HG03060 (cell line): ENCODE measurements around the gene PBRM1.
A peak's percentile ranks its signal among the peaks of the same experiment; 100 is the strongest.

ENCODE experiments used
- ATAC-seq: cut with Tn5 transposase; IDR thresholded peaks from one replicate; pipeline ENCODE4 v1.9.1; 2021; ENCODE audit warnings: low read depth, moderate number of reproducible peaks; ENCODE audit not compliant: unreplicated experiment

The PBRM1 gene

DNA sequence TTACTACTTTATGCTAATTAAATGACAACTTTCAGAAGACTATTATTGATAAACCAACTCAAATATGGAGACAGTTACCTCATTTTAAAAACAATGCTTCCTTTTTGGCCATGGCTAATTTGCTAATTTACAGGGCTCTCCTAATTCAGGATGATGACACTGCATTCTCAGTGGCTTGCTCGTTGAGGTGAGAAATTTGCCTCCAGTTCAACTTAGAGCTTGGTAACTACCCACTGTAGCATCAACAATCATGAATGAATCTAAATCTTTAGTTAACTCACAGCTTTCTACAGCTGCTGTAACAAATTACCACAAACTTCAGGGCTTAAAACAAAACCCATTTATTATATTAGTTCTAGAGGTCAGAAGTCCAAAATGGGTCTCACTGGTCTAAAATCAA lies 14.0 kb downstream of the PBRM1 start:
- ATAC-seq: no peak

DNA sequence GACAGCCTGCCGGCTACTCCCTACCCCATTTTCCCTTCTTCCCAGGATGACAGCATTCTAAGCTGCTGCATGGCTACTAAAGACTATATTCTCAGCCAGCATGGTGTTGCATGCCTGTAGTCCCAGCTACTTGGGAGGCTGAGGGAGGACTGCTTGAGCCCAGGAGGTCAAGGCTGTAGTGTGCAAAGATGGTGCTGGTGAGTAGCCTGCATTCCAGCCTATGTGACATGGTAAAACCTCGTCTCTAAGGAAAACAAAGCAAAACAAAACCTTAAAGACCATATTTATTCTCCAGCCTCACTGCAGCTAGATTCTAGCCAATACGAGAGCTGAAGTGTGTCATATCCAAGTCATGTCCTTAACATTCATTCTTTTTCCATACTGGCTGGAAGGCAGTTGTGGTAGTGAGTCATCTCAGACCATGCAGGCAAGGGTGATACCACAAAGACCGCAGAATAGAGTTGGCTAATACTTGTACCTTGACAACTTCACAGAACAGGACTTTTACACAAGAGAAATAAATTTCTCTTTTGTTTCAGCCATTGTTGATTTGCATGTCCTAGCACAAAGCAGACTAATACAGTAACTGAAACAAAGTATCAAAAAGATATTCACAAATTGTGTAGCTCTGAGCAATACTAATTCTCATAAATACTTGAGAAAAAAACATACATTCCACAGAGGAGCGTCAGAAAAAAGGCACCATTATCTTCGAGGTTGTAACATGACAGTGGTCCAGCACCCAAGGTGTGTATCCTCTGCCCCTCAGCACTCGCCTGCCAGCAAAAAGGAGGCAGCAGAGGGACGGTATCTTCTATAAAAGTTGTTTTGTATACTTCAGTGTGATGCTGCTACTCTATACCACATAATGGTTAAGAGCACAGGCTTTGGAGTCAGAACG lies 14.8 kb downstream of the PBRM1 start:
- peak; percentile 75 for ATAC-seq

DNA sequence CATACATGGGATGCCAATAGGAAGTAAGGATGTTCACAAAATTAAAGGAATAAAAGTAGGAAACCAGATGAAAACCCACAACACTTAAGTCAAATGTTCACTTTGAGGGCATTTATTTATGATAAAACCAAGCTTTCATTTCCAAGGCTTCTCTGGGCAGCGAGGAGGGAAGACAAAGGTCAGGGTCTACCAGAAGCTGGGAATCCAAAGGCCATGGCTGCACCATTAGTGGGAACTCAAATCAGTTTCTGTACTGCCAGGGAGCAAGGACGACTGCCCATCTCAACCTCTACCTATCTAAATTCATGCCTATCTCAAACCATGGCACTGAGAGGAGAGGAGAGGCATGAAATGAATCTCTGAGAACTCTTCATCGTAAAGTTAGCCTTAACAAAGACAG lies 22.6 kb downstream of the PBRM1 start:
- ATAC-seq: no peak

DNA sequence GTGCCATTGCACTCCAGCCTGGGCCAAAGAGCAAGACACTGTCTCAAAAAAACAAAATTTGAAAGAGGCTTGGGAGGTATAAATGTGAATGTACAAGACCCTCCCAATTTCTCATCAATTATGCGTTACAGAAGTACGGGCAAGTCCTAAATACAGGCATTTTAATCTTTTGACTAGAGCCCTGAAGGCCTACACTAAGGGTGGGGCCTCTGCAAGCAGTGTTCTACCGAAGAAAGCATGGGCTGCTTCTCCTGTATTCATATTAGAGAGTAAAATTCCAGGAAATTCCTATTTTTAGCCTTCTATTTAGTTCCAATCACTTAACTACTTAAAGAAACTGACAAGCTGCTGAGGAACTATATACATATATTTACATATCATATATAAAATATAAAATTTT lies 25.7 kb downstream of the PBRM1 start:
- ATAC-seq: no peak

DNA sequence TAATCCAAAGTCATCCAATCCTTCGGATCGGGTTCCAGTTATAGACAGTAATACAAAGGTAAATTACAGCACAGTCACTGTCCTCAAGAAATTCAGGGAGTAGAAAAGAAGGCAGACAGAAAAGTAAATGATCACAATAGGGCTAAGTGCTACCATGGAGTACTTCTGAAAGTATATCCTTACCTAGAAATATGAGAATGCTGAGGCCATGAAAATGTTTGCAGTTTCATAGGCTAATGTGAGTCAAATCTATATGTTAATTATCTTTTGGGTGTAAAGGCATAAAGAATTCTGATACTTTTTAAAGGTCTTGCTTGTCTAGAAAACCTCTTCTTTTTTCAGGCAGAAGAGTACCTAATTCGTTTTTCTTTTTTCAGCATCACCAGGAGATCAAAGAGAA lies 29.8 kb downstream of the PBRM1 start:
- no peak for ATAC-seq

DNA sequence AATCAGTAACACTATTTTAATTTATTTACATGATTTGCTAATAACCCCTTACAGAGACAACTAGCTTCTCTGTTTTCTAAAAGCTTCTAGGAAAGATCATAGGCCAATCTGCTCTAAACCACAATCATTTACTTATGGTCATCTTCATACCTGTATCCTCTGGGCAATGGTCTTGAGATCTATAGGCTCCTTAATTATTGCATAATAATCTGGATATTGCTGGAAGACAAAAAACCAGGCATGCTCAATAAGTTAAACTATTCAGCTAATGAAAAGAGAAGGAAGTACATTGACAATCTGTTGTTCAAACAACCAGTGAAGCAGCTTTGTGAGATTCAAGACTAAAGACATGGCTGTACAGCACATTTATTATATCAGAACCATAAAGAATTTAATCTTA lies 34.1 kb downstream of the PBRM1 start:
- no peak for ATAC-seq

DNA sequence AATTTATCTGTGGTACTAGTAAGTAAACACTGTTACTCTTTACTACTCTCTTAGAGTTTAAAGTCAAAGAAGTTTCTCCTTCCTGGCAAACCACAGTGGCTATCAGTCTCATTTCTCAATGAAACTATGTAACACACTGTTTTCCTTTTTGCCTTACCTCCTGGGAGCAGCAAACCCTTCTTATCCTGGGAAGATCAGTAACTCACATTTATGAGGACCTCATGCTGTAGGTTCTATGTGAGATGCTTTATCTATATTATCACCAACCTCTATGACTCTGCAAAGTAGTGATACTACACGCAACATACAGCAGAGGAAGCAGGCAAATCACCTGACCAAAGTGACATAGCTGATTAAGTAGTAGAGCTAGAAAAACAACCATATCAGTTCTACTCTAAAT lies 35.3 kb downstream of the PBRM1 start:
- no peak for ATAC-seq

DNA sequence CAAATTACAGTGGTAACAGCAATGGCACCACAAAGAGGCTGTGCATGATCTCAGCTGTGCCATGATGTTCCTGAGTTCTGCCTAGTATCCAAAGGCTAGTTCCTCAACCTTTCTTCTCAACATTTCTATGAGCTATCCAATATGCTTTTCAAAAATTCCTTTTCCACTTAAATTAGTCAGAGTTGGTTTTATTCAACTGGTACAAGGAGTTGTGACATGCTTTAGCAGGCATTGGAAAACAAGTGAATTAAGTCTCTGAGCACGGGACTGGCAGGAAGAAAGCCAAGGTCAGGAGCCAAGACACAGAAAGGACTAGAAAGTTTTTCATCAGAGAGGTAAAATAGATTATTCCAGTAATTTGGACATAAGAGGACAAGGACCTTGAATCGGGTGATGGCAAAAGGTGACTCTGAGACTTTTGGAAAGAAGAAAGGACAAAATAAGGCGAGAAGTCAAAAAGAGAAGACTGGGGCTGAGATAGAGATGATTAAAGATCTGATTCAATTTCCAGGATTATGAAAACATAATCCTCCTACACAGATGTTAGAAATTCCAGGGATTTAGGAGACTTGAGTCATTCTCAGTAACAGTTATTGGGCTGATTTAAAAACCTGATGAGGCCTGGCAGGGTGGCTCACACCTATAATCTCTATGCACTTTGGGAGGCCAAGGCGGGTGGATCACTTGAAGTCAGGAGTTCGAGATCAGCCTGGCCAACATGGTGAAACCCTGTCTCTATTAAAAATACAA lies 36.1 kb downstream of the PBRM1 start:
- no peak for ATAC-seq

DNA sequence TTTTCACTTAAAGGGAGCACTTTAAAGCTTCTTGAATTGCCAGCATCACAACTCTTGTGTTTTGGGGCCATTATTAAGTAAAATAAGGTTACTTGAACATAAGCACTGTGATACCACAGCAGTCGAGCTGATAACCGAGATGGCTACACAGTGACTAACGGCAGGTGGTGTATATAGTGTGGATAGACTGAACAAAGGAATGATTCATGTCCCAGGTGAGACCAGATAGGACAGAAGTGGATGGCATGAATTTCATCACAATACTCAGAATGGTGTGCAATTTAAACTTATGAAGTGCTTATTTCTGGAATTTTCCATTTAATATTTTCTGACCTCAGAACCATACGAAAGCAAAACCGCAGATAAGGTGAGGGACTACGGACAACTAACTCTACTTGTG lies 40.2 kb downstream of the PBRM1 start:
- no peak for ATAC-seq

DNA sequence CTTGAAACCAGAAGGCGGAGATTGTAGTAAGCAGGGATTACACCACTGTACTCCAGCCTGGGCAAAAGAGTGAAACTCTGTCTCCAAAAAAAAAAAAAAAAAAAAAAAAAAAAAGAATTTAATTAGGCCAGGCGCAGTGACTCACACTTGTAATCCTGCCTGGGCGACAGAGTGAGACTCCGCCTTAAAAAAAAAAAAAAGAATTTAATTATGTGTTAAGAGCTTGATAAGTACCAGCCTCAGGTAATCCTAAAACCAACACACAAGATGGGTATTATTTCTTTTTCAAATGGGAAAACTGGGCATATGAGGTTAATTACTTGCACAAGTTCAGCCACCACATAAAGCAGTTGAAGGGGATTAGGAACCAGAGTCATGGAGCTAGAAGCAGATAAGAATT lies 49.0 kb downstream of the PBRM1 start:
- ATAC-seq: no peak

DNA sequence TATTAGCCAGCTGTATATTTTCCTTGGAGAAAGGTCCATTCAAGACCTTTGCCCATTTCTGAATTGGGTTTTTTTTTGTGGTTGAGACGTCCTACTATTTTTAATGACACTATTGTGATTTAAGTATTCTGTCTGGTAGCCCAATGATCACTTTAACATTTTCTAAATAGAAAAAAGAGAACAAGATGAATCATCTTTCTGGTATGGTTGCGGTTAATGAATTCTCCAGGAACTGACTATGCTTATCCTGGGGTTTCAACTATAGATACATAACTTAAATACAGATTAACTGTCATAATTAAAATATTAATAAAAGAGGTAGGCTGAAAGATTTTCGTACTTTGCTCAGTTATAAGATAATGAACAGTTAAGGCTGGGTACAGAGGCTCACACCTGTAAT lies 51.9 kb downstream of the PBRM1 start:
- ATAC-seq: no peak

DNA sequence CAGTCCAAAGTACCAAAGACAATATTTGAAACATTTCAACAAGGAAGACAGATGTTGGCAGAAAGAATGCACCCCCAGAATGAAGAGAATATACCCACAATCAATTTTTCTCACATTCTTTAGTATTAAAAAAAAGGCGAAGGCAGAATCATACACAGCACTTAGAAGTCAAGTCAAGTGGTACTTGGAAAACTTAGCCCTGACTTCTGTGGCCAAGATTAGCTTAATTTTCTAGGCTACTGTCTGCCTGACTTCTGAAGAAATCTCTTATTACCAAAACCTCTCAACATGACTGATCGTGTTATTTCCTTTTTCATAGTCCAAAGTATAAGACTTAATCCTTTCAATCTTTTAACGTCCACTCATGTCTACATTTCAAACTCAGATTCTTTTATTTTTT lies 60.7 kb downstream of the PBRM1 start:
- no peak for ATAC-seq

DNA sequence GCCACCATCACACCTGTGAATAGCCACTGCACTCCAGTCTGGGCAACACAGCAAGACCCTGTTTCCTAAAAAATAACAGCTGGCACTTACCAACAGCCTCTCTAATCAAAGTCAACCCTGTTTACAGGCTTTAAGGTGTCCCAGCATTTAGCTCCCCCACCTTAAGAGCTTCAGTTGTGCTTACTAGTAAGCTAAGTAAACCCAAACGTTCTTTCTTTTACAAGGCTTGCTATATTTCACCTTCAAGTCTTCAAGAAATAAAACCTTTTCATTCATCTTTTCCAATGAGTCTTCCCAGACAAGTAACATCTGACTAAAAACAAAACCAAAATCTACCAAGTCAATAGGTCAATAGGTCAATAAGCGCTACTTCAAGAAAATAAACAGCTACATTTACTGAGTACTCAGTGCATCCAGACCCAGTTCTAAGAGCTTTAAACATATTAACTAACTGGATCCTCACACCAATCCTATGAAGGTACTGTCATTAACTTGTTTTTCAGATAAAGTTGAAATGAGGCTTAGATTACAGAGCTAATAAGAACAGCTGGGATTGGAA lies 62.4 kb downstream of the PBRM1 start:
- ATAC-seq: no peak

DNA sequence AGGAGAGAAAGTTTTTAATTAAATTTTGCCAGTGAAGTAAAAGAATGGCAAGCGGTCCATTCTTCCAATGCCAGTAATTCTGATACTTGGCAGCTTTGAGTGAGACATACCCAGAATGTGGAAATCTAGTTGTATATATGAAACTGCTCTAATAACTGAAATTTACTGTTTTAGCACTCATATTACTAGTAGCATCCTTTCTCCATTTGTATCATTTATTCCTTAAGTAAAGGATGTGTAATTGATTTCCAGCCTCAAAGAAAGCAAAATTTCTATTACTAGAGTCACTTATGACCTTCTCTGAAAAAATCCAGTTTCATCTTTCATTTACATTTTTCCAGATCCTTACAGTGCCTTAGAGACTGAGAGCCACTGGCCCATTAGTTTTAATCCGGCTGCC lies 65.1 kb downstream of the PBRM1 start:
- ATAC-seq: no peak

DNA sequence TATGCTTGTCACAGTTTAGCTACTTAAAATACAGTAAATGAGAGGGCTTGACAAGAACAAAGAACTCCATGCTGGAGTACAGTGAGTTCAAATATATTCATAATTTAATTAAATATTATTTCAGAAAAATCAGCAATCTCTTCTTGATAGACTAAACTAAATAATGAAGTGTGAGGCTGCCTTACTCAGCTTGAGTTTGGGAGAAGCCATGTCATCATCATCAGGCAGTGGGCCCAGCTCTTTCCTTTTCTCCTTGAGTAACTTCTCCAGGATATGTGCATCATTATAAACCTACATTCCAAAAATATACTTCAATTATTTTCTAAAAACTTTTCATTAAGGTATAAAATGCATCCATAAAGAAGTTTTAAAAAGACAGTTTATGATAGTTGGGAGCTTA lies 70.5 kb downstream of the PBRM1 start:
- ATAC-seq: no peak

DNA sequence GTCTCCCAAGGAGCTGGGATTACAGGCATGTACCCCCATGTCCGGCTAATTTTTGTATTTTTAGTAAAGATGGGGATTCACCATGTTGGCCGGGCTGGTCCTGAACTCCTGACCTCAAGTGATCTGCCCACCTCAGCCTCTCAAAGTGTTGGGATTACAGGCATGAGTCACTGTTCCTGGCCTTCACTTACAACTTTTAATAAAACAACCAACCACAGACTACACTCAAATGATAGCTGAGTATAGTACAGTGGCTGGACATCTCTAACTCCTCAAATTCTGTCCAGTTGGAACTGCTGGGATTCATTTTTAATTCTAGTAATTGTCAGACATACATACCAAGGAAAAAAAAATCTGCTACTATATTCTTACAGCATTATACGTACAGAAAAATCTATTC lies 71.0 kb downstream of the PBRM1 start:
- ATAC-seq: no peak

DNA sequence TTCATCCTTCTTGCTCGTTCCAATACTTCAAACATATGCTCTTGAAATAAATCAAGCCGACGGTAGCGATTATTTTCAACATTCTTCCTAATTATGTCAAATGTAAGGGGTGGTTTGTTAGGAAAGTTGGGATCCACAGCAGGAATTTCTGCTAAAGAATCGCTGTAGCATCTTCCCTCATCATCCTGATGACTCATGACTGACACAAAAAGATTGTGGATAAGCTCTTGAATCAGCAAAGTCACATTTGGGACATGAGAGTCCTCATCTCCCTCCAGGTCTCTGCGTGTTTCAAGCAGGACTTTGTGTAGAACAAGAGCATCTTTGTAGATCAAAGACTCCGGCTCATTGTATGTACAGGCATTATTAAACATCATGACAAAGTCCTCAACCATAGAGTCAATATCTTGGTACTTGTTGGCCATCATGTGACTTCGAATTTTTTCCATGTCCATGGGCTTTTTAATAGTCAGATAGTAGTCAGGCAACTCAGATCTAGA lies 76.3 kb downstream of the PBRM1 start:
- no peak for ATAC-seq

DNA sequence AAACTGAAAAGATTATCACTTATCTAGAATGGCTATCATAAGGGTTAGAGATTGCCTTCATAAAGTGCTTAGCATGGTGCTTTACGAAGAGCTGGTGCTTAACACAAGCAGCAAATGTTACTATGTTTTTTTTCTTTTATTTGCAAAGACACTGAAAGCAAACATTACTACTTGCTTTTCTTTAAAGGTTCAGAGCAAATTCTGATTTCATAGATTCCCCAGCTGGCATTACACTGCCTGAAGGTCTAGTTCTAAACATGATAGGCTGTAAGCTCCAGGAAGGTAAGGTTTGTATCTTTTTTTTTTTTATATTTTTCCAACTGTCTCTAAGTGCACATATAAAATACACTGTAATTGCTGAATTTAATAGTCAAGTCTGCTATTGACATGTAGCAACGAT lies 77.4 kb downstream of the PBRM1 start:
- no peak for ATAC-seq

DNA sequence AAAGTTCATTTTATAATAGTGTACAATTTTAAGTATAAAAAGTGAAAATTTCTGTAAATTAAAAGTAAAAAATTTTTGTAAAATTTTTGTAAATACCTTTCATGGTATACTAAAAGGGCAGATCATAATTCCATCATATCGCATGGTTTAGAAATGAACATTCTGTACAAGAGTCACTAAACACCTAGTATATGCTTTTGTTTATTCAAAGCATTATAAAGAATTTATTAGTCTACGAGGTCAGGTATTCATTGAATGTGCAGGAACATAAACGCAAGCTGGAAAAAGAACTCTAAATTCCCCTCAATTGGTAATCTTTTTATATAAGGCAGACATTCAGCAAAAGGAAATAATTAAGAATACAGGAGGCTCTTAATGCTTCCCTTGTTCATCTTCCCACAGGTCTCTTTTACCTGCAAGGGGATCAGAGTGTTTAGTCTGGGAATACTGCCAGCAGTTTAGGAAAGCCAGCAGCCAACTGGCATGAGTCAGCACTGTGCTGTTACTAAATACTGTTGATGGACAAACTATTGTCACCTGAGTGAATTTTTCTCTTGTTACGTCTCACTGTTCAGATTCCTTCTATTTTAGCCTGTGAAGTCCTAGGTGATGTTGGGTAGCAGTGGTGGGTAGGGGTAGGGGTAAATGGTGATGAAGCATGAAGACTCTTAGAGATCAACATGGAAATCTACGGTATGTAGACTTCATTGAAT lies 79.2 kb downstream of the PBRM1 start:
- ATAC-seq: no peak

DNA sequence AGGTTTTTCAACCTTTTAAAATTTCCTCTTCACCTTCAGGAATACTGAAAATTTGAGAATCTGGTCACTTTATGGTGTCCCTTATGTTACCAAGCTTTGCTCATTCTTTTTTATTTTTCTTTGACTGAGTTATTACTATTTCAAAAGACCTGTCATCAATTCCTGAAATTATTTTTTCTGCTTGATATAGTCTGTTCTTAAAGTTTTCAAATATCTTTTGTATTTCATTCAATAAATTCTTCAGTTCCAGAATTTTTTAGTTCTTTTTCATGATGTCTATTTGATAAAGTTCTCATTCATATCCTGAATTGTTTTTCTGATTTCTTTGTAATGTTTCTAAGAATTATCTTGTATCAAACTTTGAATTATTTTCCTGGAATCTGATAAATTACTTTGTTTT lies 85.5 kb downstream of the PBRM1 start:
- ATAC-seq: no peak
